Pancreas (tissue), 10 donors: ENCODE data around the gene PRUNE1. TPM values are rescaled to one million over a fixed set of nuclear protein-coding genes. Genes with fewer than 3 reads are reported as not detected.

Experiments used
- ATAC-seq, 4 donors: fragments of 200-7000 bp; cut with Tn5 transposase; one replicate each; pipeline versions ENCODE4 v1.8.0 to v1.9.1; 2020; ENCODE audit warnings: mild to moderate bottlenecking in 4 of 4, moderate library complexity in 4 of 4
- DNase-seq, 6 donors: peaks; one replicate each; pipeline ENCODE4 v3.0.0-alpha.2; 2020
- FAIRE-seq: peaks from 2 replicates; lab custom pipeline; 2012; peaks lifted over from hg19 to GRCh38; lab: Jason Lieb, UNC
- H3K27ac ChIP-seq, 4 donors: fragments of 200-600 bp; sonication (generic); 1 replicate in 3 of 4; 2 replicates in 1 of 4; pipeline versions ENCODE4 v1.5.0 to v1.8.0; 2020
- H3K27me3 ChIP-seq, 4 donors: fragments of 200-600 bp; one replicate each; pipeline ENCODE4 v1.8.0; 2021
- H3K36me3 ChIP-seq, 3 donors: fragments of 200-600 bp; sonication (generic) in 1 of 3; one replicate each; pipeline versions ENCODE4 v1.5.0 to v1.8.0; 2020 to 2021
- H3K4me1 ChIP-seq, 3 donors: fragments of 200-600 bp; one replicate each; pipeline ENCODE4 v1.8.0; 2021
- H3K4me3 ChIP-seq, 4 donors: fragments of 200-600 bp; sonication (generic) in 2 of 4; one replicate each; pipeline versions ENCODE4 v1.5.0 to v1.8.0; 2020 to 2021
- H3K9me3 ChIP-seq, 4 donors: fragments of 200-600 bp; one replicate each; pipeline ENCODE4 v1.8.0; 2021
- CTCF ChIP-seq, 4 donors: fragments of 200-600 bp; sonication (generic) in 3 of 4; IDR thresholded peaks; one replicate each; pipeline versions ENCODE4 v1.5.0 to v1.8.0; 2021; ENCODE audit warnings: antibody characterized with exemption in 4 of 4
- WGBS, 2 donors: extraction: QIAGEN DNeasy Blood & Tissue Kit; methylation state at CpG; one replicate each; pipeline ENCODE4 v1.1.7; 2013; 5-methylcytosine and 5-hydroxymethylcytosine counted together
- intact Hi-C, 3 donors: fragments of 100-400 bp; cut with DNase I; formaldehyde crosslinking; loops; one replicate each; pipeline versions ENCODE4 v1.11.1 to v1.14.2; 2022
- polyA plus RNA-seq, 2 donors: library from polyadenylated mRNA; stranded (reverse); fragments of 200-250 nt; gene quantifications; one replicate each; pipeline ENCODE4 v1.2.3, GENCODE V29; 2013
- total RNA-seq, 6 donors: library from RNA; stranded (reverse); fragmentation: NEBNext Ultra II Directional in 4 of 6; extraction: Animal tissue kit (Norgen Biotek cat#: 25700) in 4 of 6; gene quantifications; one replicate each; pipeline versions ENCODE4 v1.2.1 to v1.2.4, GENCODE V29; 2021 to 2023
- donor health status: healthy with polysubstance abuse.
- donor health status: DM: no; HTN: no; CAD: no; lungs with moderate emphysema.
- donor health status: DM: no; HTN: no; CAD: no.
- donor health status: control.
- donor health status: control.
- donor health status: Bipolar disorder and iron deficiency.
- donor health status: DM: yes; HTN: yes; CAD: no.
- donor health status: DM: no; HTN: no; CAD: no.
- donor health status: DM: no; HTN: no; CAD: no.
- donor health status: DM: yes; HTN: yes; CAD: no.

Gene PRUNE1
- total and polyA plus RNA-seq, 8 donors, result 6.4 to 16.7 (median 8.1) TPM

GRCh38 chr1:150973258-150973835 is 34.9 kb upstream of the PRUNE1 start:
- intact Hi-C loops, result no loop called here
- Histone ChIP-seq H3K9me3 (no peaks in the 10 kb centered on the region), H3K27me3 (no peaks in the 10 kb centered on the region), H3K4me1 (peaks cover 16 to 46% (median 23%) of the 10 kb centered on the region in 3 donors), H3K36me3 (peaks cover 0 to 5% (median 3%) of the 10 kb centered on the region in 3 donors), H3K27ac (peak overlapping the region; percentile 65 to 91 (median 89)), H3K4me3 (peak overlapping the region; percentile 72 to 86 (median 76))
- ATAC-seq (peak in 1 of 4 donors; percentile 1), FAIRE-seq (no peak), DNase-seq (peak; percentile 31 to 81 (median 40))
- no peak for TF ChIP-seq CTCF (IDR thresholded peaks at IDR 0.05)
- WGBS, 2 donors, result 6 to 9% methylated on average over 15 of the region's 15 CpGs

- no peak for TF ChIP-seq CTCF (IDR thresholded peaks at IDR 0.05)
- peaks cover 16 to 47% (median 23%) of the 10 kb centered on the region in 3 donors for H3K4me1 ChIP-seq
- intact Hi-C loops, result no loop called here
- H3K27ac ChIP-seq, result peak overlapping the region; percentile 65 to 91 (median 89)
- peak overlapping the region; percentile 72 to 86 (median 76) for H3K4me3 ChIP-seq
- H3K27me3 ChIP-seq, result no peaks in the 10 kb centered on the region
- peak; percentile 8 to 45 (median 16) for ATAC-seq
- no peaks in the 10 kb centered on the region for H3K36me3 ChIP-seq
- no peaks in the 10 kb centered on the region for H3K9me3 ChIP-seq
- no peak for FAIRE-seq
- DNase-seq, result peak; percentile 34 to 80 (median 54)
- 0 to 1% methylated on average over 51 to 67 of the region's 67 CpGs for WGBS, 2 donors
Measured at GRCh38 chr1:150973836-150974579, 34.2 kb upstream of the PRUNE1 start.

- intact Hi-C loops, result no loop called here
- Histone ChIP-seq H3K4me3 (peak within 1 kb of the TSS; percentile 72 to 86 (median 76)), H3K27me3 (no peaks in the 10 kb centered on the region), H3K36me3 (no peaks in the 10 kb centered on the region), H3K9me3 (no peaks in the 10 kb centered on the region), H3K4me1 (peaks cover 19 to 43% (median 23%) of the 10 kb centered on the region in 3 donors), H3K27ac (peak within 1 kb of the TSS; percentile 82 to 91 (median 89))
- FAIRE-seq, result no peak
- TF ChIP-seq CTCF (IDR thresholded peaks at IDR 0.05), result no peak
- peak; percentile 83 to 95 (median 88) for DNase-seq
- WGBS, 2 donors, result 5 to 16% methylated on average over 45 to 106 of the region's 106 CpGs
- ATAC-seq, result peak; percentile 54 to 78 (median 71)
Measured at GRCh38 chr1:150974580-150975478, 33.4 kb upstream of the PRUNE1 start, which contains the start of gene CERS2. CERS2 (minus strand) TSS chr1:150974835; CDS start chr1:150969090, 5,745 bp downstream.

GRCh38 chr1:150976401-150976821 is 31.8 kb upstream of the PRUNE1 start:
- no peak for FAIRE-seq

More at GRCh38 chr1:150976401-150976821, 31.8 kb upstream of the PRUNE1 start:
- Histone ChIP-seq H3K4me1 (peaks cover 12 to 31% (median 13%) of the 10 kb centered on the region in 3 donors), H3K36me3 (no peaks in the 10 kb centered on the region), H3K9me3 (no peaks in the 10 kb centered on the region), H3K27me3 (no peaks in the 10 kb centered on the region), H3K27ac (peak overlapping the region in 2 of 4 donors; percentile 51 to 73), H3K4me3 (no peak overlapping the region)
- DNase-seq, result no peak
- WGBS, 2 donors, result 90 to 96% methylated on average over 9 of the region's 9 CpGs
- intact Hi-C loops, result no loop called here
- ATAC-seq, result no peak
- TF ChIP-seq CTCF (IDR thresholded peaks at IDR 0.05), result no peak
